NCI-H1105 treated with DMSO at 0.1 percent for 48 hours (cell line): Measurements from ENCODE around the gene CHRNA1.
"Not testable (repeated sequence)": the region's sequence is repeated elsewhere in the genome, so short reads cannot be mapped to it uniquely, and the experiment has no call there.

ENCODE experiments used
- DNase-seq: peaks from one replicate; lab custom pipeline; 2025; lab: John Stamatoyannopoulos, UW

The CHRNA1 gene

DNA sequence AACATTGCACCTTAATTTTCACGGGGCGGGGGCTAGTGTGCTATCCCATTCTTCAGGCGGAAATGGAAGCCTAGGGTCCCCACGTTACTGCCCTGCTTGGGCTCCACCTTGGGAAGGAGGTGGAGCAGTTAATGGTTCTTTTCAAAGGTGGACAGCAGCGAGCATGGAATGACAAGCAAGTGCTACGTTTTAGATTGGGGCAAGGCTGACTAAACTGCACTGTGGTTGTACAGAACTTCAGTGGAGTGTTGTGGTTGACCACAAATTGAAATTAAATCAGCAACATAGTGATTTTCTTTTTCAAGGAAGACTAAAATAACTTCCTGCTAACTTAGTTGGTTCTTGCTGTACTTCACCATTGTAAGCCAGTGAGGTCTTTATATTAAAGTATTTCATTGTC, 47.0 kb downstream of the CHRNA1 start:
- DNase-seq = no peak

DNA sequence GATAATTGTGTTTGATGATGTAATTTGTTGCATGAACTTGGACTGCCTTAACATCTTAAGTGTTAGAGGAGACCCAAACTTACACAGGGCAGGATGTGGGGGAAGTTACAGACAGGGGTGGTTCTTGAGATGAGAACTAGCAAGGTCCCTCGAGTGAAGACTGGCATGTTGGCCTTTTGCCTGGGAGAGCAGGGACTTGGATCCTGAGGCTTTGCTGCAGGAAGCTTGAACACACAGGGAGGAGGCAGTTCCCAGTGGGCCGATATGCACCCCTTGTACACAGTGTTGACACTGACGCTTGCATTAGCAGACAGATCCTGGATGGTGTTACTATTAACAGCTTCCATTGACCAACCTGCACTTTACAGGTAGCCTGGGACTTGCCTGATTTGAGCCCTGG, 47.5 kb downstream of the CHRNA1 start:
- no peak for DNase-seq

DNA sequence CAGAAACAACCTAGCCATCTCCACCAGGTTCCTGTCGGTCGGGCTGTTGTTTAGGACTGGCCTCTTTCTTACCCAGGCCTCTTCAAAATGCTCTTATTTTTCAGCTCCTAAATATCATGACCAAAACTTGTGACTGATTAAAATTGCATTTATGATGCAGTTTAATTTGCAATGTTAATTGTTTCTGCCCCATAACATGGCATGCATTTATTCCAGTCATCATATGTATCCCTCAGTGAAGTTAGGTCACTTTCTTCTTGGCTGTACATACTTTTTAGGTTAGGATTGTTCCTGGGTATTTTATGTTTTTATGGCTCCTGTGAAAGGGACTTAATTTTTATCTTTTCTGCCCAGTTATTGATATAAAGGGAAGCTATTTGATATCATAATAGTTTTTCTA, 50.6 kb downstream of the CHRNA1 start:
- no peak for DNase-seq

DNA sequence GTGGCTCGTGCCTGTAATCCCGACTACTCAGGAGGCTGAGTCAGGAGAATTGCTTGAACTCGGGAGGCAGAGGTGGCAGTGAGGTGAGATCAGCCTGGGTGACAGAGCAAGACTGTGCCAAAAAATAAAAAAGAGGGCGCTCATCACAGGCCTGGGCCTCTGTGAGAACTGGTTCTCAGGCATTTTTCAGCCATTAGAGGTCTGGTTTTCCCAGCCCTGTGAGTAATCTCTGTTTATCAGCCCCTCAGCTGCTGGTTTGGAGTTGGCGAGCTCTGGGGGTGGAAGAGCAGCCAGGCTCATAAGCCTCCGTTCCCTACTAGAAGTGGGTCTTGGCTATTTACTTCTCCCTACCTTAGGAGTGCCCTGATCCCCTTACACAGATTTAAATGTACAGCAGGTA, 53.1 kb downstream of the CHRNA1 start:
- no peak for DNase-seq

DNA sequence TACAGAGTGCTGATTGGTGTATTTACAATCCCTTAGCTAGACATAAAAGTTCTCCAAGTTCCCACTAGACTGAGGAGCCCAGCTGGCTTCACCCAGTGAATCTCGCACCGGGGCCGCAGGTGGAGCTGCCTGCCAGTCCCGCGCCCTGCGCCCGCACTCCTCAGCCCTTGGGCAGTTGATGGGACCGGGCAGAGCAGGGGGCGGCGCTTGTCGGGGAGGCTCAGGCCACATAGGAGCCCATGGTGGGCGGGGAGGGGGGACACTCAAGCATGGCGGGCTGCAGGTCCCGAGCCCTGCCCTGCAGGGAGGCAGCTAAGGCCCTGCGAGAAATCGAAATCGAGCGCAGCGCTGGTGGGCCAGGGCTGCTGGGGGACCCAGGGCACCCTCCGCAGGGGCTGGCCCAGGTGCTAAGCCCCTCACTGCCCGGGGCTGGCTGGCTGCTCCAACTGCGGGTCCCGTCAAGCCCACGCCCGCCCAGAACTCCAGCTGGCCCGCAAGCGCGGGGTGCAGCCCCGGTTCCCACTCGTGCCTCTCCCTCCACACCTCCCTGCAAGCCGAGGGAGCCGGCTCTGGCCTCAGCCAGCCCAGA, 54.8 kb downstream of the CHRNA1 start:
- DNase-seq = not testable (repeated sequence)

DNA sequence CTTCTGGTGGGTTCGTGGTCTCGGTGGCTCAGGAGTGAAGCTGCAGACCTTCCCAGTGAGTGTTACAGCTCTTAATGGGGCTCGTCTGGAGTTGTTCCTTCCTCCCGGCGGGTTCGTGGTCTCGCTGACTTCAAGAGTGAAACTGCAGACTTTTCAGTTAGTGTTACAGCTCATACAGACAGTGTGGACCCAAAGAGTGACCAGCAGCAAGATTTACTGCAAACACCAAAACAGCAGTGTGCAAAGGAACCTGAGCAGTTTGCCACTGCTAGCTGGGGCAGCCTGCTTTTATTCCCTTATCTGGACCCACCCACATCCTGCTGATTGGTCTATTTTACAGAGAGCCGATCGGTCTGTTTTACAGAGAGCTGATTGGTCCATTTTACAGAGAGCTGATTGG, 55.6 kb downstream of the CHRNA1 start:
- DNase-seq = no peak

DNA sequence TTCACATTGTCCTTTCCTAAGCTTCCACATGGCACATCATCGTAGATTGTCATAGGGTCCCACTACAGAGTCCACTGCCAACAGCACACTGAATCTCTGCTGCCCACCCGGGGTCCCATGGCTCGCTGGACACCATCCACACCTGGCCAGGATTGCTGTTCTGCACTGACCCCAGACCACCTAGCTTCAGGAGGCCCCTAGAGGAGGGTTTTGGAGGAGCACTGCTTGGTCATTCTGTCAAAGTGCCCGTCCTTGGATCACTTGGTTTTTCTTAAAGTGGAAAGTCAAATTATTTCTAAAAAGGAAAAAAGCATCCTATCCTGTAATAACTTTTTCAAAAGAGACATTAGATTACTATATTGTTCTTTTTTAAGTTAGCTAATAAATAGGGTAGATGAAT, 59.0 kb downstream of the CHRNA1 start:
- no peak for DNase-seq

DNA sequence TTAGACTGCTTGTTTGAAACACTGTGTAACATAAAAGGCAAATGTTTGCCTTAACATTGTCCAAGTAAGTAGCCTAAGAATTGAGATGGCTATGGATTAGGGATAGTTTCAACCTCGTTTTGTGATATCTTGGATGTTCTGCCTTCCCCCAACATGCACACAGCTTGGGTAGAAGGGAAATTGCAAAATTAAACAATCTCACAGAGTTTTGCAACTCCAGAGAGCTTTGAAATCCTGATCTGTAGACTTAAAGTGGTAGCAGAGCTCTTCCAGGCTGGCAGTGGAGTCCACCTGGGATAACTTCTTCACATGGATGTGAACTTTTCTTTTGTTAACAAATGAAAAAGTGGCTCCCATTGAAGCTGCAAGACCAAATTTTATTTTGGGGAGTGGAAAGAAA, 59.6 kb downstream of the CHRNA1 start:
- no peak for DNase-seq

DNA sequence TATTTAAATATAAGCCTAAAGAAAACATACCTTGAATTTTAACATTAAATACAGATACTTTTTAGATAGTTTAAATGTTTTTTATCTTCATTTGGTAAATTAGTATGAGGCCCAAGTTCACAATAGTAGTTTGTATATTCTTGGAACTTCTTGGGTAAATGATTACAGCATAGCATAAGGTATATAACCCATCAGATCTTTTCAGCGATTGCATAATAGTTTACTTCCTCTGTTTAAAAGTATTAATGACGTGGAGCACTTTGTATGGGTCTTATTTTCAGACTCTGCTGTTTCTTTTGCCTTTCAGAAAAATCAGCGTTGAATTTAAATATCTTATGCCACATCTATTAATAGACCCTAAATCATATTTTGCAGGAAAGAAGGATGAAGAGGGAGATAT, 60.2 kb downstream of the CHRNA1 start:
- no peak for DNase-seq

DNA sequence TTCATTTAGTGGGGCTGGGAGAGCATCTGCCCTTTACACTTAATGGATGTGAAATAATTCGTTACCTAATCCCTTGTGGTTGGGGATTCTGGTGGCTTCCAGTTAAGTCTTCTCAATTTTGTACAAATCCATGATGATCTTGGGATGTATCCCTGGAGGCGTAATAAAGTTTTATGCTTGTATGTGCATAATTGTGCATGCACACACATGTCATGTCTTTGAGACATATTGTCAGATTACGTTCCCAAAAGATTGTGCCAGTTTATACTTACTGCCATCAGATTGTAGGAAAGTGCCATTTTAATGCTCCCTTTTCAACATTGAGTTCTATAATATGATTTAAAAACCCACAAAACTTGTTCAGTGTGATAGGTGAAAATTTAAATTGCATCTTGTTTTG, 60.8 kb downstream of the CHRNA1 start:
- no peak for DNase-seq

DNA sequence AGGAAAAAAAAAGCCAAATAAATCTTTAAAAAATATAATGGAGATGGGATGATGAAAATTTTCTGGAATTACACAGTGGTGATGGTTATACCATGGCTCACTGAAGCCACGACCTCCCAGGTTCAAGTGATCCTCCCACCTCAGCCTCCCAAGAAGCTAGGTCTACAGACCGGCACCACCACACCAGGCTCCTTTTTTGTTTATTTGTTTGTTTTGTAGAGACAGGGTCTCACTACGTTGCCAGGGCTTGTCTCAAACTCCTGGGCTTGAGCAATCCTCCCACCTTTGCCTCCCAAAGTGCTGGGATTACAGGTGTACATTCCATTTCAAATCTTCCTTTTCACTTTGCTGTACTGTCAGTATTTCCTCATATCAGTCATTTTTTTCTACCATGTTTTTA, 61.7 kb downstream of the CHRNA1 start:
- DNase-seq = no peak

DNA sequence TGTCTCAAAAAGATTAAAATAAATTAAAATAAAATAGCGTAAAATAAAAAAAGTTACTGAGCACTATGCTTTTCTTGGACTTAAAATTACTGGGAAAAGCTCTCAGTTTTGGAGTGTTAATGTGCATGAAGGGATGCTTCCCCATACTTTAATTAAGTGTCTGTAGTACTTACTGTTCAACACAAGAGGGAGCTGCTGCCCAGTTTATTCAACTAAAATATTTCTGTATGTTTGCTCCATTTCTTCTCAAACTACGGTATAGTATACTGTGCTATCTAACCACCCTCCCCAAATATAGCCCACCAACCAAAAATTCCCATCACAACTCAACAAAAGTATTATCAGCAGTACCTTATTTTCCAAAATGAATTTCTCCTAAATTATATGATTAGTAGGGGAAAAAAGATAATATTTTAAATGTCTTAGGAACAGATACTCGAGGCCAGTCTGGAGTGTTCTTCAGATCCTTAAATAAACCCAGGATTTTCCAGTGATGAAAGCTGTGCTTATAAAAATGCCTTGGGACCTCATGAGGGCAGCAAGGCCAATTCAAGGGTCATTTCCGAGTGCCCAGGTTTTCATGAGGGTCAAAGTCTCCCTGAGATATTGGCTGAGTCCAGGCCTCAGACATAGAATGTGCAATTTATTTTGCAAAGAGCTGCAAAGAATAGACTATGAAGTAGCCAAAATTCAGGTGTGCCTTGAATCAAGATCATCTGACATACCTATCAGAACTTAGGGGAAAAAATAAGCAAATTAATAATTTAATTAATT, 64.1 kb downstream of the CHRNA1 start:
- peak; percentile 56 for DNase-seq
